Fibroblast of skin of left biceps (primary cell): ENCODE measurements around the gene SLC2A1.
A peak's percentile ranks its signal among the peaks of the same experiment; 100 is the strongest.

Experiments used
- DNase-seq, 2 experiments: peaks; one replicate each; pipeline ENCODE4 v3.0.0-alpha.2; 2013; ENCODE audit warnings: low read depth in 2 of 2

Gene SLC2A1

DNA sequence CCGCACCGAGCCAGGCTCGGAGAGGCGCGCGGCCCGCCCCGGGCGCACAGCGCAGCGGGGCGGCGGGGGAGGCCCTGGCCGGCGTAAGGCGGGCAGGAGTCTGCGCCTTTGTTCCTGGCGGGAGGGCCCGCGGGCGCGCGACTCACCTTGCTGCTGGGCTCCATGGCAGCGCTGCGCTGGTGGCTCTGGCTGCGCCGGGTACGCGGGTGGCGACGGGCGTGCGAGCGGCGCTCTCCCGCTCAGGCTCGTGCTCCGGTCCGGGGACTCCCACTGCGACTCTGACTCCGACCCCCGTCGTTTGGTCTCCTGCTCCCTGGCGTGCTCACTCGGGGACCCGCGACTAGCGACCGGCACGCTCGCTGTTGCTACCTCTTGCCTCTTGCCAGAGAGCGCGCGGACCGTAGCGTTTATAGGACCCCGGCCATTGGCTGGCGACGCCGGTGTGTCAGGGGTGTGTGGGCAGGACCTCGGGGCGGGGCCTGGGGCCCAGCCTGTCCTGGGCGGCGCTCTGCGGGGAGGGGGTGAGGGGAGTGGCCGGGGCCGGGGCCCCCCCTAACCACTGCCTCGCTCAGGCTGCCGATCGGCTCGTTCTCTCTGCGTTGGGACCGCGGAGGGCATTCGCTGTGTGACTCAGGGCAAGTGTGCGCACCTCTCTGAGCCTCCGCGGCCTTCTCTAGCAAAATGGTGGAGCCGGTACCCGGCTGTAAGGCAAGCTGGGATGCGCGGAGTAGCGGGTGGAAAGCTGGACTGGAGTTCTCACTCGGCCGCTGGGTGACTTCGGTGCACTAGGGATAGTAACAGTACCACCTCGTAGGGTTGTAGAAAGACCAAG is at the start of gene SLC2A1:
SLC2A1 (minus strand) TSS at position 381 of the 832 bp plus-strand sequence; CDS start at position 164, 217 bp downstream.
- peak; percentile 84 to 86 for DNase-seq

DNA sequence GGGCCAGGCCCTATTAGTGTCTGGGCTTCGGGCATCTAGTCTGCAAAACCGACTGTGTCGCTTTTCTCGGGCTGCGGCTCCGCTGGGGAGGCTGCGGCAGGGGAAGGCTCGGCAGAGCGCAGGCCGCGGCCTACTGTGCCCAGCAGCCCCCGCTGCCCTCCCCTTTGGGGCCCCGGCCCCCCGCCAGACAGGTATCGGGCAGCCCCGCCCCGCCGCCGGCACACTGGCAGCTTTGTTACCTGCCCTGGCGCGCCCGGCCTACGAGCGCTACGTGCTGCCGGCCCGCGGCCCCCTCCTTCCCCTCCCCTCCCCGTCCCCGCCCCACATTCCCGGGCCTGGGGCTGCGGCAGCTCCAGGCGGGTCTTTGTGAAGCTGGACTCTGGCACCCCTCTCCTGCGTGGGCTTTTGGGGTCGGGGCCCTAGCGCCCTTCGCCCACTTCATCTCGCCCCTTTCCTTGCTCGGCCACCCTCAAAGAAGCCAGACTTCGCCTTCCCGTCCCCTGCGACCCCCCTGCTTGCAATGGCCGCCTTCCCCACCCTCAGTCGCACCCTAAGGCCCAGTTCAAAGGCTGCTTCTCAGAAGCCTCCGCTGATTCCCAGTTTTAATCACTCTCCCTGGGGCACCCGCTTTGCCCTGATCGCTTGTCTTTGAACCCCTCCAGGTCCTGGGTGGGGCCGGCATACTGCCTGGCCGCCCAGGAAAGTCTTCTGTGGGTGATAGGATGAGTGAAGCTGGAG is 48.9 kb upstream of the SLC2A1 start:
- no peak for DNase-seq

DNA sequence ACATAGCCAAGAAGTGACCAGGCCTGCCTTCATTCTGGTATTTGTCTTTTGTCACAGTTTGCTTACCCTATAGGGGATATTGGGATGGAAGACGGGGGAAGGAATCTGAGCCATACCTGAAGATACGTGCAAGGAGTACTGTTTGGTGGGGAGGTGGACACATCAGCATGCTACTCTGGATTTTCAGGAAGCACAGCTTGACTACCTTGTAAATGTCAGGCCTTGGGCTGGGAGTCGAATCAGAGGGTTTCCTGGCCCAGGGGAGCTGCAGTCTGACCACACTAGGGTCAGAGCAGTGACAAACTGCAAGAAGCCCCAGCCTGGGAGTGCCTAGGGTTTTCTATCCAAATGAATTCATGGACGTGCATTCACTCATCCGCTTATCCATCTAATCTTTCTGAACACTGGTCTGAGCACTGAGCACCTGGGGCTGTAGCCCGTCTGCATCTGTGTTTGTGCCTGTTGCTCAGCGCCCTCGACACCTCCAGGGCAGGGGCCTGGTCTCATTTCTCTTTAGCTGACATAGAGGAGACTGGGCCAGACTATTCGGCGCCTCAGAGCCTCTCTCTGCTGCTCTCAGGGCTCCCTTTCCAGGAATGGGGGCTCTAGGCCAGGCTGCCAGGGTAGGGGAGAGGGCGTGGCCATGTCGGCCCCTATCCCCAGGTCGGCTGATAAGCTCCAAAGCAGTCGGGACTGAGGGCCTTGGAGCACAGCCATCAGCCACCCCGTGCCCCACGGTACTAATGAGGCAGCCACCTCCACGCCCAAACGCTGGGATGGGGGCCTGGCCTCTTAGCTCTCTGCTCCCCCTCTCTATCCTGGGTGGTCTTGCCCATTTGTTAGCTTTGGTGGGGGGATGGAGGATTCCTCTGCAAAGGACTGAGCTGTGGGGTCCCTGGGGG is 47.0 kb upstream of the SLC2A1 start:
- DNase-seq, result no peak

DNA sequence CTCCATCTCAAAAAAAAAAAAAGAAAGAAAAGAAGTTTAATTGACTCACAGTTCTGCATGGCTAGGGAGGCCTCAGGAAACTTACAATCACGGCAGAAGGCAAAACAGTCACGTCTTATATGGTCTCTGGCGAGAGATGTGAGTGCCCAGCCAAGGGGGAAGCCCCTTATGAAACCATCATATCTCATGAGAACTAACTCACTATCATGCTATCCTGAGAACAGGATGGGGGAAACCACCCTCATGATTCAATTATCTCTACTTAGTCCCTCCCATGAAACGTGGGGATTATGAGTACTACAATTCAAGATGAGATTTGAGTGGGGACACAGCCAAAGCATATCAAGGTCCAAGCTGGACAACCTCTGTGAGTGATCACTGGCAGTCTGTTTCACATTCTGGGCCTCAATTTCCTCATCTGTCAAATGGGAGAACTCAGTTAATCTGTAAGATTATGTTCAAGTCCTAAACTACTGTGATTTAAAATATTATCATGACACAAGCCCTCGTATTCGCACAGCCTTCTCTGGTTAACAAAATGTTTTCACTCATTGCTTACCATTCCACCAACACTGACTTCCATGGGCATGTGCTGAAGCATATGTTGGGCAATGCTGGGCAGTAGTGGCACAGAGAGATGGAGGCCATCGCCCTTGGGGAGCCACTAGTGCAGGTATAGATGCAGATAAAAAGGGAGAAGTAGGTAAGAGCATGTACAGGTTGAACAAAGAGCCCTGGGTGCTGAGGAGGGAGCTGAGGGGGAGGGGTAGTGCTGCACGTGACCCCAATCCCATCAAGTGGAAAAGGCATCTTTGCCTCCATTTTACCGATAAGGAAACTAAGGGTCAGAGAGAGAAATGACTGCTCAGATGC is 46.2 kb upstream of the SLC2A1 start:
- DNase-seq, result no peak

DNA sequence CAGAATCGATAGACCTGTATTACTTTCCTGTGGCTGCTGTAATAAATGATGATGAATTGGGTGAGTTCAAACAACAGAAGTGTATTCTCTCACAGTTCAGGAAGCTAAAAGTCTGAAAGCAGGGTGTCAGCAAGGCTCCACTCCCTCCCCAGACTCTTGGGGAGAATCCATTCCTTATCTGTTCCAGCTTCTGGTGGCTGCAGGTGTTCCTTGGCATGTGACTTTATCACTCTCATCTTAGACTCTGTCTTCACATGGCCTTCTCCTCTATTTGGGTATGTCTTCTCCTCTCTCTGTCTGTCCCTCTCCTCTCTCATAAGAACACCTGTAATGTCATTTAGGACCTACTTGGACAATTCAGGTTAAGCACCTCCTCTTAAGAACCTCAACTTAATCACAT is 44.1 kb upstream of the SLC2A1 start:
- DNase-seq, result no peak

DNA sequence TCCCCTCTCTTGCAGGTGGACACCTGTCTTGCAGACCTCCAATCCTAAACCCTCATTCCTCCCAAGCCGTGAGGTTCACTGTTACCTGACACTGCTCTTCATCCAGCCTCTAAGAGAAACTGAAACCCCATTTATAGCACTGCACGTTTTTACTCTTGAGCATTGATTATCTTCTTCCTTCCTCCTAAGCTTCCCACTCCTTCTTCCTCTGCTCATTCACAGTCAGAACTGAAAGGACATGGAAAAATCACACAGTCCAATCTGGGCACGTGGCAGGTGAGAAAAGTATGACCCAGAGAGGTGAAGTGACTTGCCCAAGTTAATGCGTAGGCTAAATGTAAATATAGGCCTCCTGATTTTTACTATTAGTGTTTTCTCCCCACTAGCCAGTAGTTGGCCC is 43.4 kb upstream of the SLC2A1 start:
- DNase-seq, result no peak

DNA sequence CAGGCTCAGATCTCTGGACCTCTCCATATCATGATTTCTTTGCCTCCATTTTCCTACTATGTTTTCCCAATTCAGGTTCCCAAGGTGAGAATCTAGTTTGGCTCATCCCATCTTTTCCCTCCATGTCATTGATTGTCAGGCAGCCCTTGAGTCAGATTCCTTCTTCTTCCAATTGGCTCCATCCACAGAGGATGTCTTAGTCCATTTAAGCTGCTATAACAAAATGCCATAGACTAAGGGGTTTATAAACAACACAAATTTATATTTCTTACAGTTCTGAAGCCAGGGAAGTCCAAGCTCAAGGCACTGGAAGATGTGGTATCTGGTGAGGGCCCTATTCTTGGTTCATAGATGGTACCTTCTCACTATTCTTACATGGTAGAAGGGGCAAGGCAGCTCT is 42.8 kb upstream of the SLC2A1 start:
- no peak for DNase-seq

DNA sequence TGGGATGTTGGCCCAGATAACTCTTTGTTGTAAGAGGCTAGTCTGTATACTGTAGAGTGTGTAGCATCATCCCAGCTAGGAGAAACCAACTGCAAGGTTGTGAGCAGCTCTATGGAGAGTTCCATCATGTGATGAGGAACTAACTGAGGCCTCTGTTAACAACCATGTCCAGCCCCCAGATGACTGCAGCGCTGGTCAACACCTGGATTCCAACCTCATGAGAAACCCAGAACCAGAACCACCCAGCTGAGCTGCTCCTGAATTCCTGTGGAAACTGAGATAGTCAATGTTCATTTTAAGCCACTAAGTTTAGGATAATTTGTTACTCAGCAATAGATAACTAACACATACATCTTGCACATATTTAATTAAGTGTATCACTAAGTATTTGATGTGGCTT is 41.6 kb upstream of the SLC2A1 start:
- DNase-seq, result no peak

DNA sequence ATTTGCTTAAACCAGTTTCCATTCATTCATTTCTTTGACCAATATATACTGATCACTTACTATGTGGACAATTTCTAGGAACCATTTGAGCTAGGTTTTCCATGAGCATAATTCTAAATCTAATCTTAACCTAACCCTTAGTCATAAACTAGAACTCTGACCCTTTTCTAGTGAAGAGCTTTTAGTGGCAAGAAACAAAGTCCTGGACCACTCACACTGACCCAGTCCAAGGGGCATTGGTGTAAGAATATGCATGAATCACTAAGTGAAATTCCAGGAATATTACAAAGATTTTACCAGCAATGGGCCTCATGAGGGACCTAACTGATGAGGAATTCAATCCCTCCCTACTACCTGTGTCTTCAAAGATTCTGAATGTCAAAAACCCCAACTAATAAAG is 40.6 kb upstream of the SLC2A1 start:
- DNase-seq, result no peak

DNA sequence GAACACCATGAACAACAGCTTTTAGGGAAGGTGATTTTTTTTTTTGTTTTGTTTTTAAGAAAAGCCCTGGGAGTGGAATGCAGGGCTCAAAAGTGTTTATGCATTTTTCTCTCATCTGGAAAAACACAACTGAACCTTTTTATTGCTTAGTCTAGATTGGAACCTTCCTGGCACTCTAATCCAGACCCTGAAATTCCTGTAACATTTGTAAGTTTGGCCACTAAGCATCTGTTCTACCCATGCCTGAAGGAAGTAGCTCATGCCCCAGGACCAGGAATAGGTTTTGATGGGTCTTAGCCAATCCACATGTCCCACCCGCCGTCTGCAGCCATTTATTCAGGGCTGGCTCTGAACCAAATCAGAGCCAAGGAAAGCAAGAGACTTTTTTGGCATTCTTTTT is 39.7 kb upstream of the SLC2A1 start:
- DNase-seq, result no peak

DNA sequence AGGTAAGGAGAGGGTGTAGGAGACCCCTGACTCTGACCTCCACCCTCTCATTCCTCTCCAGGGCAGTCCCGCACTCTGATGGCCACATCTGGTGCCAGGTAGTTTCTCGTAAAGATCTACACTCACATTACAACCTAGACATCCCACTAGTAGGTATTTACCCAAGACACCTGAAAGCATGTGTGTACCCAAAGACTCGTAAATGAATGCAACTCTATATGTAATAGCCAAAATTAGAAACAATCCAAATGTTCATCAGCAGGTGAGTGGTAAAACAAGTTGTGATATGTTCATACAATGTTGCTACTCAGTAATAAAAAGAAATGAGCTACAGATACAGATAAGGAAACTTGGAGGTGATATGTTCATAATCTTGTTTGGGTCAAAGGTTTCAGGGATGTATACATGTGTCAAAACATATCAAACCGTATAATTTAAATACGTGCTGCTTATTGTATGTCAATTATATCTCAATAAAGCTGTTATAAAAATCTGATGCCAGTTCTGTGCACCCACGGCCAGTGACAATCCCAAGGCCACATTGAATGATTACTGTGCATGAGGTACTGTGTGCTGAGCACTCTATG is 37.8 kb upstream of the SLC2A1 start:
- DNase-seq, result no peak

DNA sequence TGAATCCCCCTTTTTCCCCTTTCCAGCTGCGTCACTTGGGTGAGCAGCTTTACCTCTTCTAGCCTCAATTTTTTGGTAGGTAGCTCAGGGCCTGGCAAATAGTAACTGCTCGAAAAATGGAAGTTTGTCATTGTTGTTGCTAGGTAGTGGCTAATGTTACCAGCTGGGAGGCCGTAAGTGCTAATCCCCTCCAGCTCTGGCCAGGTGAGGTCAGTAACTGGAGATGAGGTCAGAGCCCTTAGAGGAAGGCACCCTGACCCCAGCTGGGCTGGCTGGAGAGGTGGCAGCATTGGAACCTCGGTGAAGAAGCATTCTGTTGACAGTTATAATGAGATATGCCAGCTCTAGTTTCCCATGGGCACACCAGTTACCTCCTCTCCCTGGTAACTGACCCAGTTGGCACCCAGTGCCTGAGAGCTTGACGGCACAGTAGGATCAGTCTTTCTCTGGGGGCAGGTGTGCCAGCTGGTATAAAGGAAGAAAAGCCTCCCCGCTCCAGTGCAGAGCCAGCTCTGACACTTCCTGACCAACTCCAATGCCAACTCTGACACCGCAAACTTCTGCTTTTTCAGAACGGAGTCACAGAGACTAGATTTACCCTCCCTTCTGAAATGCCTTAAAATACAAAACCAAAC is 35.0 kb upstream of the SLC2A1 start:
- no peak for DNase-seq

DNA sequence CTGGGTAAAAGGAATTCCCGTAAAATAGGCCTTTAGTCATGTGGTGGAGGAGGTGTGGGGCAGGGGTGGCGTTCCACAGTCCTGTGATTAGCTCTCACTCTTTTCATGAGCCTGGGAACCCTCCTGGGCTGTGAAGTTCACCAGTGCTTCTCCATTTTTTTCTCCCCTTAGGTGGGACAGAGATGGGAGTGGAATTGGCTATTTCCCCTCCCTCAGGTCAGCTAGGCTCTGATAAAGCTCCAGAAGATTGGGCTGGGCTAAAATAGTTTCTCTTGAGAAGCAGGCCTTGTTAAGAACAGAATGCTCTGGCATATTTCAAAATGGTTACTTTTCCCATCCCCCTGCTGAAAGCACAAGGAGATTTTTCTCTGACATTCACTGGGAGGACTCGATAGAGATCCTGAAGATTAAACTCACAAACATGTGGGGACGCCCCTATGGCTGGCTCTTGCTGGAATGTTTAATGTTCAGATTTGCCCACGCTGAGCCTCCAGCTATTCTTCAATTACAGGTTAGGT is 33.4 kb upstream of the SLC2A1 start:
- DNase-seq, result no peak

DNA sequence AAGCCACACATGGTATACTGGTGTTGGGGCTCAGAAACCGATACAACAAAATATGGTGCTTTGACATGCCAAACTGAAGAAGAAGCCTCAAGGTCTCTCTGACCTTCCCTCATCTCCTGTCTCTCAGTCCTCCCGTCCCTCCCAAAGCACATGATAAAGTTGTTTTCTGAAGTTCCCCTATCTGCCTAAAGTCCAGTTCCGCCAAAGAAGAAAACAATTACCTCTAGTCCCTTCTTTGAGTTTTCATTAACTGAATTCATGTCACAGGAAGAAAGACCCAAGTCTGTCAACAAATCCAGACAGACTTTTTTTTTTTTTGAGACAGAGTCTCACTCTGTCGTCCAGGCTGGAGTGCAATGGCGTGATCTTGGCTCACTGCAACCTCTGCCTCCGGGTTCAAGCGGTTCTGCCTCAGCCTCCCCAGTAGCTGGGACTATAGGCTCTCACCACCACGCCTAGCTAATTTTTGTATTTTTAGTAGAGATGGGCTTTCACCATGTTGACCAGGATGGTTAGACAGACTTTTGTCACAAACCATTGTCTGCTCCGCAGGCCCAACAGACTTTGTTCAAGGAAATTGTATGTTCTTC is 32.2 kb upstream of the SLC2A1 start:
- no peak for DNase-seq

DNA sequence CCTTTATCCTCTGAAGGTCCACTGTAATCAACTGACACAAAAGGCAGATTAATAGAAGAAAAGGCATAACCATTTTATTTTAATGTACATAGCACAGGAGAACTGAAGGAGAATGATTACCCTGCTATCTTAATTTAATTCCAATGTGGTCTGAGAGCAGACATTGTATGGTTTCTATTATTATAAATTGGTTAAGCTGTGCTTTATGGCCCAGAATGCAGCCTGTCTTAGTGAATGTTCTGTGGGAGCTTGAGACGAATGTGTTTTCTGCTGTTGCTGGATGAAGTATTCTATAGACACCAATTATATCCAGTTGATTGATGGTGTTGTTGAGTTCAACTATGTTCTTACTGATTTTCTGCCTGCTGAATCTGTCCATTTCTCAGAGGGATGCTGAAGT is 25.0 kb upstream of the SLC2A1 start:
- no peak for DNase-seq

DNA sequence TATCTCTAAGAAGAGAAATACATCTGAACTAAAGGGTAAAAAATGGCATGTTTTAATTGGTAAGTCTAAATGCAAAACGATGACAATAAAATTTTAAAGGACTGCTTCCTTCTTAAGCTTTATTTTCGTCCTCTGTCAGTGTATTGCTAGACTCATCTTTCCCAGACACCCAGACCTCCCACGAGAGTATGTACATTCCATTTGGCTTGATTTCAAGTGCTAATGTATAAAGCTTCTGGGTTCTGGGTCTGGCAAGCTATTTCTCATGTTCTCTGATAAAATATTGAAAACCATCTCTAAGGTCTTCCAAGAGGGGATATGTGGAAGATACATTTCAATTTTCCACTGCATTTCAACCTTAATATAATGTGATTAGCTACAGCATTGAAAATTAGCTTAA is 24.6 kb upstream of the SLC2A1 start:
- DNase-seq, result no peak

DNA sequence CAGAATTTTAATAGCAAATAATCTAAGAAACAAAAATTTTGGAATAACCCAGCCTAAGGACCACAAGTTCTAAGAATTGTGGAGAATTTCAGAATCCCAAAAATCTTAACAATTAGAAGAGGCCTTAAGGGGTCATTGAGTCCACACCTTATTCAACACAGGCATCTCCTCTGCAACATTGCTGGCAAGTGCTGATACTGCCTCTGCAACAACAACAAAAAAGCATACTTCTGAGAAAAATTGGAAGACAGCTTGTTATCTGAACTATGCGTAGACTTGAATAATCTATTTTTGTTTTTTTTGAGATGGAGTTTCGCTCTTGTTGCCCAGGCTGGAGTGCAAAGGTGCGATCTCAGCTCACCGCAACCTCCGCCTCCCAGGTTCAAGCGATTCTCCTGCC is 24.0 kb upstream of the SLC2A1 start:
- no peak for DNase-seq

DNA sequence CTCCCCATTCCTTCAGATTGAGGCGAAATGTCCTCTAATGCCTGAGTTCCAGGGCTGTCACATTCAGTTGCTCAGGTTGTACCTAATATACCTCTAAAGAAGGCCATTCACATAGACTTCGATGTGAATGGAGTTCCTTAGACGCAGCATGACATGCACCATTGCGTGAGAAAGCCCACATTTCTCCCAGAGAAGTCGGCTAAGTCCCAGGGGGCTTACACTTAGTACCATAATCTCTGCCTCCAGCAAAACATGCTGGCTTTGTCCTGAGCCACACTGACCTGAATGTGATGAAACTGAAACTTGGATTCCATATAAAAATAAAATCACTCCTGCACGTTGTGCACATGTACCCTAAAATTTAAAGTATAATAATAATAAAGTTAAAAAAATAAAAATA is 23.2 kb upstream of the SLC2A1 start:
- DNase-seq, result no peak

DNA sequence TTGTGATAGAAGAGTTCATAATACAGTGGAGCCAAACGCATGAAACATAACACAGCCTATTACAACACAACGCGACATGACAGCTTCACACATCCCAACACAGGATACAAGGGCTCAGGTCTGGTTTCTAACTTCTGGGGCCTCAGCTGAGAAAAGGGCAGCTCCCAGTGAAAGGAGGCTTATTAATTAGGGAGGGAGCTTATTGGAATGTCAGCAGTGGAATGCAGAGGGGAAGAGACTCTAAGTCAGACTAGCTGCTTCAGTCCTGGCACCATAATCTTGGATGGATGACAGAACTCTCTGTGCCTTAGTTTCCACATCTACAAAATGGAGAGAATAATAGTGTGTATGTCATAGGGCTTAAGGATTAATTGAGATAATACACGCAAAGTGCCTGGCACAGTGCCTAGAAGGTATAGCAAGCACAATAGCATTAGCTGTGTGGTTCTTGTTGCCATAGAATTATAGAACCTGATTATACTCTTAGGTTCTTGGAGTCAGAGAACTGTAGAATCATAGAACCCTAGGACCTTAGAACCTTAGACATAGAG is 22.7 kb upstream of the SLC2A1 start:
- no peak for DNase-seq
